Measurements from ENCODE around the gene STMN1.

DNA sequence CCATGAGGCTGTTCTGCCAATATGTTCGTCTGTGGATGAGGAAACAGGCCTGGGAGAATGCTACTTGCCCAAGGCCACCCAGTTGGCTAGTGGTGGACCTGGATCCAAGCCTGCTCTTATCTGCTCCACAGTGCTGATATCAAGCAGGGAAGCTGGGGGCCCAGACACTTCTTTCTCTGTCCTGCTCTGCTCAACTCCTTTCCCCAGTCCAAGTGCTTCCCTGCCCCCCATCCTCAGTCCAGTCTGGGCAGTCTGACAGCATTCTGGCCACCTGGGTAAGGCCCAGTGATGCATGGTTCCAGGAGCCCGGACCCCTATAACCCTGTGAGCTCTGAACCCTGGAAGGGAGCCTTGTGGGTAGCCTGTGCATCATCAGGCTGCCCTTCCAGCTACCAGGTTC is 26.5 kb downstream of the STMN1 start:
- TF ChIP-seq NFE2L1 (tag; IDR thresholded peaks at IDR 0.05; ENCODE audit: borderline replicate concordance, low read depth): no peak
- no peak for TF ChIP-seq FOXJ3 (CRISPR knock-in tag; IDR thresholded peaks at IDR 0.05)
- no peak for TF ChIP-seq GATAD2B (IDR thresholded peaks at IDR 0.05; ENCODE audit: borderline replicate concordance)
- no peak for TF ChIP-seq SPI1 (IDR thresholded peaks at IDR 0.05; ENCODE audit: borderline replicate concordance, low read depth, low read length)
- no peak for TF ChIP-seq TAL1 (IDR thresholded peaks at IDR 0.05)
- no peak for TF ChIP-seq CEBPB (tag; IDR thresholded peaks at IDR 0.05)
- TF ChIP-seq NR3C1 (CRISPR knock-in tag; IDR thresholded peaks at IDR 0.05): no peak
- no peak for TF ChIP-seq NR2C2 (CRISPR knock-in tag; IDR thresholded peaks at IDR 0.05)
- TF ChIP-seq NR2C2 (tag; IDR thresholded peaks at IDR 0.05): no peak
